IMR-90 (cell line): ENCODE measurements around the gene KRT9. TPM values are rescaled to one million over a fixed set of nuclear protein-coding genes. Genes with fewer than 3 reads are reported as not detected.

Source experiments
- ATAC-seq: fragments of 200-7000 bp; cut with Tn5 transposase; 2 replicates; pipeline ENCODE4 v1.9.1; 2020; ENCODE audit warnings: low read depth, mild to moderate bottlenecking, moderate library complexity
- BruUV-seq: library from RNA; stranded (reverse); fragments of 400-500 nt; replicated peaks from 2 replicates; lab custom pipeline; 2021; lab: Mats Ljungman, UMichigan
- CTCF ChIA-PET: fragments of 300-600 bp; formaldehyde crosslinking; extraction: SDS; loops from one replicate; lab custom pipeline; 2021; ENCODE audit warnings: antibody characterized with exemption; lab: Yijun Ruan, JAX
- POLR2A ChIA-PET: fragments of 300-600 bp; sonication (Branson Sonifier 250); formaldehyde crosslinking; loops from one replicate; lab custom pipeline; 2022; ENCODE audit warnings: antibody characterized with exemption; ENCODE audit not compliant: unreplicated experiment; lab: Charles Lee
- DNase-seq: peaks from one replicate; pipeline ENCODE4 v3.0.0; 2013
- H2AFZ ChIP-seq: replicated peaks from 2 replicates; pipeline ENCODE3; 2013; ENCODE audit warnings: low read length, mild to moderate bottlenecking; ENCODE audit not compliant: poor library complexity
- H2AK5ac ChIP-seq: 2 replicates; pipeline ENCODE4 v1.6.1; 2013; ENCODE audit warnings: low read depth, low read length, inconsistent platforms
- H2AK9ac ChIP-seq: replicated peaks from 2 replicates; pipeline ENCODE3; 2013; ENCODE audit warnings: mild to moderate bottlenecking, low read depth, low read length, moderate library complexity; ENCODE audit not compliant: poor library complexity
- H2BK120ac ChIP-seq: 2 replicates; pipeline ENCODE4 v1.6.1; 2013; ENCODE audit warnings: low read depth, low read length, inconsistent platforms
- H2BK15ac ChIP-seq: 3 replicates; pipeline ENCODE4 v1.6.1; 2013; ENCODE audit warnings: low read depth, low read length, inconsistent platforms
- H2BK20ac ChIP-seq: 2 replicates; pipeline ENCODE4 v1.6.1; 2013; ENCODE audit warnings: low read depth, mild to moderate bottlenecking, inconsistent platforms, low read length, moderate library complexity
- H2BK5ac ChIP-seq: 2 replicates; pipeline ENCODE4 v1.6.1; 2013; ENCODE audit warnings: mild to moderate bottlenecking, low read depth, low read length, inconsistent platforms; ENCODE audit not compliant: poor library complexity, severe bottlenecking
- H3K14ac ChIP-seq: replicated peaks from 2 replicates; pipeline ENCODE4 v1.6.1; 2013; ENCODE audit warnings: low read depth, low read length, inconsistent platforms
- H3K18ac ChIP-seq: 2 replicates; pipeline ENCODE4 v1.6.1; 2013; ENCODE audit warnings: low read depth, low read length, control low read depth
- H3K23ac ChIP-seq: 2 replicates; pipeline ENCODE4 v1.6.1; 2013; ENCODE audit warnings: low read depth, low read length, inconsistent platforms
- H3K27ac ChIP-seq: 2 replicates; pipeline ENCODE4 v1.5.1; 2013; ENCODE audit warnings: mild to moderate bottlenecking, control low read depth, low read length; ENCODE audit not compliant: insufficient read depth
- H3K27me3 ChIP-seq: 2 replicates; pipeline ENCODE4 v1.6.1; 2013; ENCODE audit warnings: low read length; ENCODE audit not compliant: control insufficient read depth, insufficient read depth
- H3K36me3 ChIP-seq: 2 replicates; pipeline ENCODE4 v1.6.1; 2013; ENCODE audit warnings: low read length, mixed read lengths; ENCODE audit not compliant: control insufficient read depth, insufficient read depth
- H3K4ac ChIP-seq: 2 replicates; pipeline ENCODE4 v1.6.1; 2013; ENCODE audit warnings: low read depth, low read length, inconsistent platforms
- H3K4me1 ChIP-seq: 2 replicates; pipeline ENCODE4 v1.6.1; 2013; ENCODE audit warnings: low read length, mixed read lengths; ENCODE audit not compliant: control insufficient read depth, insufficient read depth
- H3K4me2 ChIP-seq: 2 replicates; pipeline ENCODE4 v1.6.1; 2013; ENCODE audit warnings: low read depth, mild to moderate bottlenecking, control low read depth, low read length, moderate library complexity
- H3K4me3 ChIP-seq: 2 replicates; pipeline ENCODE4 v1.5.1; 2013; ENCODE audit warnings: low read depth, mild to moderate bottlenecking, control low read depth, low read length, moderate library complexity; ENCODE audit not compliant: insufficient read depth
- H3K56ac ChIP-seq: 2 replicates; pipeline ENCODE4 v1.6.1; 2013; ENCODE audit warnings: low read length, inconsistent platforms; ENCODE audit not compliant: insufficient read depth; ENCODE audit errors: extremely low read depth
- H3K79me1 ChIP-seq, 2 experiments: 2 replicates each; pipeline ENCODE4 v1.6.1; 2013; ENCODE audit warnings: low read length in 2 of 2, inconsistent platforms in 1 of 2, low read depth in 1 of 2
- H3K9ac ChIP-seq: 2 replicates; pipeline ENCODE4 v1.6.1; 2013; ENCODE audit warnings: low read depth, low read length, control low read depth
- H3K9me1 ChIP-seq: 2 replicates; pipeline ENCODE4 v1.6.1; 2013; ENCODE audit warnings: low read length, inconsistent platforms; ENCODE audit not compliant: insufficient read depth
- H3K9me3 ChIP-seq: 2 replicates; pipeline ENCODE4 v1.6.1; 2013; ENCODE audit warnings: low read length; ENCODE audit not compliant: control insufficient read depth, insufficient read depth
- H4K20me1 ChIP-seq: 2 replicates; pipeline ENCODE4 v1.6.1; 2013; ENCODE audit warnings: low read length, inconsistent platforms; ENCODE audit not compliant: insufficient read depth
- H4K5ac ChIP-seq: 2 replicates; pipeline ENCODE4 v1.6.1; 2013; ENCODE audit warnings: mild to moderate bottlenecking, low read depth, low read length, control low read depth
- H4K8ac ChIP-seq, 2 experiments: 2 replicates each; pipeline ENCODE4 v1.6.1; 2013; ENCODE audit warnings: low read depth in 2 of 2, low read length in 2 of 2, control low read depth in 1 of 2, inconsistent platforms in 1 of 2
- H4K91ac ChIP-seq: 2 replicates; pipeline ENCODE4 v1.6.1; 2013; ENCODE audit warnings: low read depth, low read length, inconsistent platforms; ENCODE audit not compliant: insufficient read depth
- FOS ChIP-seq: fragments of 150-350 bp; IDR thresholded peaks from 2 replicates; pipeline ENCODE4 v1.6.1; 2016; ENCODE audit warnings: low read depth, low read length
- MAZ ChIP-seq: IDR thresholded peaks from 2 replicates; pipeline ENCODE4 v1.6.1; 2012; ENCODE audit warnings: low read depth, mild to moderate bottlenecking, low read length, improper control_type of control experiment, moderate library complexity, borderline replicate concordance
- WGBS, 2 experiments: methylation state at CpG; one replicate each; pipeline versions ENCODE4 v1.1.5 to v1.1.7; 2013; ENCODE audit warnings: missing lambda C conversion rate in 2 of 2; ENCODE audit not compliant: insufficient read length in 1 of 2; ENCODE audit errors: extremely low coverage in 2 of 2; 5-methylcytosine and 5-hydroxymethylcytosine counted together
- dilution Hi-C: fragments of 300-500 bp; cut with HindIII; formaldehyde crosslinking; loops from one replicate; pipeline ENCODE4 v1.14.3; 2018; ENCODE audit warnings: low sequenced_read_pairs; ENCODE audit not compliant: unreplicated experiment
- in situ Hi-C: fragments of 300-500 bp; cut with MboI; formaldehyde crosslinking; loops from 3 replicates; pipeline ENCODE4 v1.14.3; 2019; ENCODE audit warnings: low sequenced_read_pairs, inconsistent platforms, mixed read lengths
- intact Hi-C: fragments of 100-400 bp; cut with micrococcal nuclease; formaldehyde crosslinking; loops from 2 replicates; pipeline ENCODE4 v1.10.0; 2022
- polyA plus RNA-seq, 3 experiments: library from polyadenylated mRNA; depleted of rRNA; stranded (reverse); fragments of >200 nt; gene quantifications; 2 replicates each; pipeline ENCODE4 v1.2.3, GENCODE V29; 2012; ENCODE audit warnings: low replicate concordance in 1 of 3
- total RNA-seq: library from RNA; depleted of rRNA; stranded (reverse); fragments of >200 nt; gene quantifications from 2 replicates; pipeline ENCODE4 v1.2.3, GENCODE V29; 2012
- TF ChIP-seq, protein P1 (sequence below): fragments of 150-350 bp; IDR thresholded peaks from 2 replicates; pipeline ENCODE4 v1.6.1; 2017; ENCODE audit warnings: mild to moderate bottlenecking, antibody characterized with exemption, low read length, low read depth

The KRT9 gene
- total and polyA plus RNA-seq, 2 of the 4 experiments (the other 2 are of a cell fraction) = not detected

DNA sequence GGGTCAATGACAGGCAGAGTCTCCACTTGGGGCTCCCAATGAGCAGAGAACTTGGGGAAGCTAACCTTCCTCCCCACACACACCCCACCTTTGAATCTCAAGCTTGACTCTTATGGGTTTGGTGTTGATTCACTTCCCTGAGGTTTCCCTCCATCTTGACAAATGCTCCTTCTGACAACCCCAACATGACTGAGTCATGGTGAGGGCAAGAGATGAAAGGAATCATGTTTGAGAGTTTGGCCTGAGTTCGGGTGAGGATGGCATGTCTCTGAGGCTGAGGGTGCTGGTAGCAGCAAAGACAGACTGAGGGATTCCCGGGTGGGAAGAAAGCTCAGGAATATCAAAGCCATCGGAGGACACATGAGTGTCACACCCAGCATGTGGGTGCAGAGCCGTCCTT lies 18.7 kb downstream of the KRT9 start:
- Histone ChIP-seq H2BK20ac (no peak overlapping the region), H4K20me1 (no peaks in the 10 kb centered on the region), H3K23ac (no peak overlapping the region), H2AFZ (no peak overlapping the region), H2BK5ac (no peak overlapping the region), H4K91ac (no peak overlapping the region), H3K56ac (no peak overlapping the region), H2BK15ac (no peak overlapping the region), H4K5ac (no peak overlapping the region), H3K4ac (no peak overlapping the region), H2BK120ac (no peak overlapping the region), H3K18ac (no peak overlapping the region), H3K27ac (no peak overlapping the region), H3K79me1 (no peaks in the 10 kb centered on the region), H4K8ac (no peak overlapping the region), H3K9ac (no peak overlapping the region), H2AK5ac (peak overlapping the region; percentile 10; the same call in 1 of the 2 replicates), H3K27me3 (peaks cover 29% of the 10 kb centered on the region), H2AK9ac (no peak overlapping the region), H3K14ac (no peak overlapping the region), H3K4me2 (no peak overlapping the region), H3K4me3 (no peak overlapping the region), H3K4me1 (peaks cover 11% of the 10 kb centered on the region), H3K36me3 (no peaks in the 10 kb centered on the region), H3K9me3 (no peaks in the 10 kb centered on the region), H3K9me1 (peaks cover 5% of the 10 kb centered on the region)
- POLR2A ChIA-PET = no interaction called here
- in situ Hi-C loops (loop anchor here (5.0 to 10.0 kb wide), 2 partner anchors 109 to 748 kb away; no protein-coding TSS in a partner anchor), intact Hi-C loops (no loop called here), dilution Hi-C loops (no loop called here)
- WGBS, 2 experiments = 27% methylated on average over 2 of the region's 4 CpGs; no CpG with 5 or more reads in 1 of the 2 experiments
- DNase-seq = peak; percentile 26
- TF ChIP-seq, protein P1, sequence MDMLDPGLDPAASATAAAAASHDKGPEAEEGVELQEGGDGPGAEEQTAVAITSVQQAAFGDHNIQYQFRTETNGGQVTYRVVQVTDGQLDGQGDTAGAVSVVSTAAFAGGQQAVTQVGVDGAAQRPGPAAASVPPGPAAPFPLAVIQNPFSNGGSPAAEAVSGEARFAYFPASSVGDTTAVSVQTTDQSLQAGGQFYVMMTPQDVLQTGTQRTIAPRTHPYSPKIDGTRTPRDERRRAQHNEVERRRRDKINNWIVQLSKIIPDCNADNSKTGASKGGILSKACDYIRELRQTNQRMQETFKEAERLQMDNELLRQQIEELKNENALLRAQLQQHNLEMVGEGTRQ = no peak
- TF ChIP-seq MAZ (no peak), FOS (no peak)
- CTCF ChIA-PET = interaction anchor here (1.1 to 2.1 kb wide), 2 partner anchors 57 to 96 kb away, joined by 3 to 7 read pairs; no protein-coding TSS in a partner anchor
- no TSS peak for BruUV-seq
- ATAC-seq = no peak
